ENCODE measurements around the gene MRPL43.

DNA sequence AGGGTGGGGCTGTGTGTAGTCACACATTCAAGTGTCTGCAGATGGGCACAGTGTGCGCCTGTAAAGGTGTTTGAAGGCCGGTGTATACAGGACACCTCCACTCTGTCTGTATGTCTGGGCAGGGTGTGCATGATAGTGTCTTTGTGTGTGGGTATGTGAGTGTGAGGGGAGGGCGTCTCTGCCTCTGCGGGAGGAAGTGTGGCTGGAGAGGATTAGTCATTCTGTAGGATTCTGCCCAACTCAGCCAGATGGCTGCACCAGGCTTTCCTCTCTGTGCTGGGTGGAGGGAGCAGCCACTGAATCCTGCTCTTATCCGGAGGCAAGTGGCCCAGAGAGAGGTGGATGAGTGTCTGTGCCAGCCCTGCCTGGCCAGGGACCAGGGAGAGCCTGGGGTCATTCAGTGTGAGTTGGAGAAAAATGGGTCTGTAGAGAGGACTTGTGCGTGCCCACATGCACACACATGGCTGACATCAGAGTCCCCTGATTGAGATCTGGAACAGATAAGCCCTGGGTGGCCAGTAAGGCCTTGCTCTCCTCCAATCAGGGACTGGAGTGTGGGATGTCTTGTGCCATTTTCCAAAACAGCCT, 45.4 kb upstream of the MRPL43 start:
- TF ChIP-seq, protein P1, sequence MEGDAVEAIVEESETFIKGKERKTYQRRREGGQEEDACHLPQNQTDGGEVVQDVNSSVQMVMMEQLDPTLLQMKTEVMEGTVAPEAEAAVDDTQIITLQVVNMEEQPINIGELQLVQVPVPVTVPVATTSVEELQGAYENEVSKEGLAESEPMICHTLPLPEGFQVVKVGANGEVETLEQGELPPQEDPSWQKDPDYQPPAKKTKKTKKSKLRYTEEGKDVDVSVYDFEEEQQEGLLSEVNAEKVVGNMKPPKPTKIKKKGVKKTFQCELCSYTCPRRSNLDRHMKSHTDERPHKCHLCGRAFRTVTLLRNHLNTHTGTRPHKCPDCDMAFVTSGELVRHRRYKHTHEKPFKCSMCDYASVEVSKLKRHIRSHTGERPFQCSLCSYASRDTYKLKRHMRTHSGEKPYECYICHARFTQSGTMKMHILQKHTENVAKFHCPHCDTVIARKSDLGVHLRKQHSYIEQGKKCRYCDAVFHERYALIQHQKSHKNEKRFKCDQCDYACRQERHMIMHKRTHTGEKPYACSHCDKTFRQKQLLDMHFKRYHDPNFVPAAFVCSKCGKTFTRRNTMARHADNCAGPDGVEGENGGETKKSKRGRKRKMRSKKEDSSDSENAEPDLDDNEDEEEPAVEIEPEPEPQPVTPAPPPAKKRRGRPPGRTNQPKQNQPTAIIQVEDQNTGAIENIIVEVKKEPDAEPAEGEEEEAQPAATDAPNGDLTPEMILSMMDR (conservative IDR thresholded peaks at IDR 0.05; ENCODE audit: low read length): no peak
- no peak for TF ChIP-seq EZH2phosphoT487 (IDR thresholded peaks at IDR 0.05; ENCODE audit: borderline replicate concordance, low read depth, low read length)

Measured in OCI-LY7 (cell line).